NB4 (cell line): ENCODE results near the gene SPRED3.

Experiments
- CTCF ChIP-seq: IDR thresholded peaks from one replicate; pipeline ENCODE4 v1.5.1; 2012; ENCODE audit warnings: low read depth, low read length
- MAX ChIP-seq: IDR thresholded peaks from 2 replicates; pipeline ENCODE4 v1.6.1; 2011; ENCODE audit warnings: low read depth, low read length
- MYC ChIP-seq: IDR thresholded peaks from 2 replicates; pipeline ENCODE4 v1.6.1; 2011; ENCODE audit warnings: low read depth, low read length

- no peak for TF ChIP-seq CTCF
- no peak for TF ChIP-seq MYC
- no peak for TF ChIP-seq MAX
Observed at GRCh38 chr19:38401148-38401547, 12.7 kb downstream of the SPRED3 start.
